PFSK-1 (cell line): ENCODE results near the gene MBD6.

ENCODE experiments used
- POLR2AphosphoS5 ChIP-seq: IDR thresholded peaks from 2 replicates; pipeline ENCODE4 v1.6.1; 2012; ENCODE audit warnings: low read depth, mild to moderate bottlenecking, control low read depth, low read length, moderate library complexity
- REST ChIP-seq, 2 experiments: IDR thresholded peaks; 2 replicates each; pipeline versions ENCODE4 v1.6.1 to v1.8.0; 2011 to 2012; ENCODE audit warnings: low read depth in 2 of 2, low read length in 2 of 2, control low read depth in 1 of 2, inconsistent platforms in 1 of 2, mild to moderate bottlenecking in 1 of 2, moderate library complexity in 1 of 2; ENCODE audit not compliant: insufficient read depth in 1 of 2

- TF ChIP-seq REST (IDR thresholded peaks at IDR 0.05; ENCODE audit: insufficient read depth in 1 of 2, low read depth in 2 of 2, low read length in 2 of 2) (no peak), POLR2AphosphoS5 (no peak)
Observed at GRCh38 chr12:57545809-57546437, 23.3 kb downstream of the MBD6 start.
